HepG2 (cell line): ENCODE data around the gene ACOT13. TPM values are rescaled to one million over a fixed set of nuclear protein-coding genes. Genes with fewer than 3 reads are reported as not detected.
A peak's percentile ranks its signal among the peaks of the same experiment; 100 is the strongest.

Experiments
- ASH2L ChIP-seq: fragments of 300-600, 200-600 bp; sonication (generic); IDR thresholded peaks from 2 replicates; pipeline ENCODE4 v1.7.0; 2017; ENCODE audit warnings: low read depth, mild to moderate bottlenecking, moderate library complexity, mixed read lengths, low read length; ENCODE audit not compliant: insufficient read length
- CEBPG ChIP-seq: IDR thresholded peaks from 2 replicates; pipeline ENCODE4 v1.6.1; 2016
- FOSL1 ChIP-seq: sonication (generic); formaldehyde crosslinking; IDR thresholded peaks from 2 replicates; pipeline ENCODE4 v1.9.0; 2021; ENCODE audit warnings: missing genetic modification reagents, borderline replicate concordance
- FOXK1 ChIP-seq: sonication (generic); formaldehyde crosslinking; IDR thresholded peaks from 2 replicates; pipeline ENCODE4 v1.4.0; 2020; ENCODE audit warnings: low read depth, missing genetic modification reagents, borderline replicate concordance
- IRF2 ChIP-seq: IDR thresholded peaks from 2 replicates; pipeline ENCODE4 v1.6.1; 2018; ENCODE audit warnings: missing genetic modification reagents, missing compliant biosample characterization
- PCBP1 ChIP-seq: fragments of 200-400 bp; formaldehyde crosslinking; IDR thresholded peaks from 2 replicates; pipeline ENCODE4 v1.6.1; 2017; ENCODE audit warnings: mild to moderate bottlenecking, low read depth, low read length, borderline replicate concordance
- PHF5A ChIP-seq: IDR thresholded peaks from one replicate; pipeline ENCODE4 v1.6.1; 2018; ENCODE audit warnings: low read depth, missing genetic modification reagents; ENCODE audit not compliant: unreplicated experiment
- RBM22 ChIP-seq: fragments of 200-400 bp; formaldehyde crosslinking; optimal IDR thresholded peaks from 2 replicates; pipeline ENCODE3; 2017; ENCODE audit warnings: mild to moderate bottlenecking, low read length, moderate library complexity
- TBX2 ChIP-seq: sonication (generic); formaldehyde crosslinking; IDR thresholded peaks from 2 replicates; pipeline ENCODE4 v1.5.0; 2020; ENCODE audit warnings: missing genetic modification reagents, mild to moderate bottlenecking, borderline replicate concordance
- YY1 ChIP-seq: IDR thresholded peaks from 2 replicates; pipeline ENCODE4 v1.6.1; 2011; ENCODE audit warnings: low read length, low read depth, moderate library complexity, mild to moderate bottlenecking; ENCODE audit not compliant: insufficient read depth, insufficient replicate concordance
- ZNF614 ChIP-seq: IDR thresholded peaks from 2 replicates; pipeline ENCODE4 v1.6.1; 2018; ENCODE audit warnings: missing biosample characterization, missing genetic modification reagents, inconsistent platforms, borderline replicate concordance
- polyA plus RNA-seq, 8 experiments: library from polyadenylated mRNA; depleted of rRNA in 3 of 8; stranded (reverse) in 7 of 8; unstranded in 1 of 8; fragments of >200 nt; fragmentation: Illumina TruSeq in 4 of 8; extraction: Trizol in 4 of 8; gene quantifications; 2 replicates each; pipeline versions ENCODE4 v1.2.1 to v1.2.3, GENCODE V29; 2011 to 2016; ENCODE audit warnings: low read depth in 4 of 8, missing spikeins in 1 of 8, mixed read lengths in 1 of 8; ENCODE audit not compliant: insufficient read depth in 1 of 8
- total RNA-seq, 5 experiments: library from RNA; depleted of rRNA; stranded (reverse); fragments of >200 nt; fragmentation: Illumina TruSeq; extraction: Trizol; gene quantifications; 2 replicates each; pipeline ENCODE4 v1.2.3, GENCODE V29; 2016; ENCODE audit warnings: low read depth in 1 of 5
- TF ChIP-seq, protein P1 (sequence below): sonication (generic); formaldehyde crosslinking; IDR thresholded peaks from 2 replicates; pipeline ENCODE4 v1.9.0; 2021; ENCODE audit warnings: missing genetic modification reagents, mild to moderate bottlenecking, borderline replicate concordance
- TF ChIP-seq, protein P2 (sequence below): sonication (generic); formaldehyde crosslinking; IDR thresholded peaks from 2 replicates; pipeline ENCODE4 v1.4.0; 2020; ENCODE audit warnings: missing genetic modification reagents
- TF ChIP-seq, protein P3 (sequence below): sonication (generic); formaldehyde crosslinking; IDR thresholded peaks from 2 replicates; pipeline ENCODE4 v1.4.0; 2020; ENCODE audit warnings: mild to moderate bottlenecking, missing genetic modification reagents, borderline replicate concordance
- TF ChIP-seq, protein P4 (sequence below): sonication (generic); formaldehyde crosslinking; IDR thresholded peaks from 2 replicates; pipeline ENCODE4 v1.4.0; 2020; ENCODE audit warnings: low read depth, missing genetic modification reagents

Gene ACOT13
- total and polyA plus RNA-seq, 2 of the 13 experiments (the other 11 are each of a cell fraction or from before 2014, with no cell fraction given), result 31.5 to 45.1 TPM

DNA sequence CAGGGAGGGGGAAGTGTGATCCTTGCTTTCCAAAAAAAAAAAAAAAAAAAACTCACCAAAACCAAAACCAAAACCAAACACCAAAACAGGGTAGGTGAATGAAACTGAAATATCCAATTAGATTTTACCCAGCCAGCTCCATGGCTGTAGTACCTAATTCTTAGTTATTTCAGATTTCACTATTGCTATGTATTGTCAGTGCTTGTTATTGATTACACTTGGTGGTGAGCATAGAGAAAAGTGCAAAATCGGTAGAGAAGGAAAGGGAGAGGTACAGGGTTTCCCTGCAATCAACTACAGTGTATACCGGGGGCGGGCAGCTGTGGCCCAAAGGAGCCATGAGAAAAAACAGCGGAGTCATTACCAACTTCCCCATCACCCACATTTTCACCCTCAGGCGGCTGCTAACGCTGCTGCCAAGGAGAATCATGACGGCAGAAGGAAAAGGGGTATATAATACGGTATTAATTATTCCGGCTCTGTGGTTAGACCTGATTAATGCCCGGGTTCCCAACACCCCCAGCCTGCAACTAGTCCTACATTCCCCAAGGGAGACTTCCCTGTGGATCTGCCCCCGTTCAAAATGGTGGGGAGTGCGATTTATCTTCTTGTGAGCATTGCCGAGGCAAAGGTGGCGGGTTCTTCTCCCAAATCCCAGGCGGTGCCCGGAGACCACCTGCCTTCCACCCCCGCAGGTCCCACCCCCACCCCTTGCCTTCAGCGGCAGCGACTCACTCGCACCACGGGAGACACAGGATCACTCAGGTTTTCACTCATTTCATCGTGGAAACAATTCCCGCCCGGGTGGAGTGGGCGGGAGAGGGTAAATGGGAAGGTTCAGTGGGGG is 52.5 kb downstream of the ACOT13 start, which contains the start of gene C6orf62 (continued):
- no peak for TF ChIP-seq FOXK1 (CRISPR knock-in tag)
- TF ChIP-seq, protein P1, sequence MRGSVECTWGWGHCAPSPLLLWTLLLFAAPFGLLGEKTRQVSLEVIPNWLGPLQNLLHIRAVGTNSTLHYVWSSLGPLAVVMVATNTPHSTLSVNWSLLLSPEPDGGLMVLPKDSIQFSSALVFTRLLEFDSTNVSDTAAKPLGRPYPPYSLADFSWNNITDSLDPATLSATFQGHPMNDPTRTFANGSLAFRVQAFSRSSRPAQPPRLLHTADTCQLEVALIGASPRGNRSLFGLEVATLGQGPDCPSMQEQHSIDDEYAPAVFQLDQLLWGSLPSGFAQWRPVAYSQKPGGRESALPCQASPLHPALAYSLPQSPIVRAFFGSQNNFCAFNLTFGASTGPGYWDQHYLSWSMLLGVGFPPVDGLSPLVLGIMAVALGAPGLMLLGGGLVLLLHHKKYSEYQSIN, result no peak
- no peak for TF ChIP-seq TBX2 (CRISPR knock-in tag)
- TF ChIP-seq, protein P2, sequence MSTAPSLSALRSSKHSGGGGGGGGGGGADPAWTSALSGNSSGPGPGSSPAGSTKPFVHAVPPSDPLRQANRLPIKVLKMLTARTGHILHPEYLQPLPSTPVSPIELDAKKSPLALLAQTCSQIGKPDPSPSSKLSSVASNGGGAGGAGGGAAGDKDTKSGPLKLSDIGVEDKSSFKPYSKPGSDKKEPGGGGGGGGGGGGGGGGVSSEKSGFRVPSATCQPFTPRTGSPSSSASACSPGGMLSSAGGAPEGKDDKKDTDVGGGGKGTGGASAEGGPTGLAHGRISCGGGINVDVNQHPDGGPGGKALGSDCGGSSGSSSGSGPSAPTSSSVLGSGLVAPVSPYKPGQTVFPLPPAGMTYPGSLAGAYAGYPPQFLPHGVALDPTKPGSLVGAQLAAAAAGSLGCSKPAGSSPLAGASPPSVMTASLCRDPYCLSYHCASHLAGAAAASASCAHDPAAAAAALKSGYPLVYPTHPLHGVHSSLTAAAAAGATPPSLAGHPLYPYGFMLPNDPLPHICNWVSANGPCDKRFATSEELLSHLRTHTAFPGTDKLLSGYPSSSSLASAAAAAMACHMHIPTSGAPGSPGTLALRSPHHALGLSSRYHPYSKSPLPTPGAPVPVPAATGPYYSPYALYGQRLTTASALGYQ (CRISPR knock-in tag), result 0 out of 2 replicates have a peak, but pooled peaks have one; percentile 3
- TF ChIP-seq RBM22, result peak; percentile 41
- TF ChIP-seq, protein P3, sequence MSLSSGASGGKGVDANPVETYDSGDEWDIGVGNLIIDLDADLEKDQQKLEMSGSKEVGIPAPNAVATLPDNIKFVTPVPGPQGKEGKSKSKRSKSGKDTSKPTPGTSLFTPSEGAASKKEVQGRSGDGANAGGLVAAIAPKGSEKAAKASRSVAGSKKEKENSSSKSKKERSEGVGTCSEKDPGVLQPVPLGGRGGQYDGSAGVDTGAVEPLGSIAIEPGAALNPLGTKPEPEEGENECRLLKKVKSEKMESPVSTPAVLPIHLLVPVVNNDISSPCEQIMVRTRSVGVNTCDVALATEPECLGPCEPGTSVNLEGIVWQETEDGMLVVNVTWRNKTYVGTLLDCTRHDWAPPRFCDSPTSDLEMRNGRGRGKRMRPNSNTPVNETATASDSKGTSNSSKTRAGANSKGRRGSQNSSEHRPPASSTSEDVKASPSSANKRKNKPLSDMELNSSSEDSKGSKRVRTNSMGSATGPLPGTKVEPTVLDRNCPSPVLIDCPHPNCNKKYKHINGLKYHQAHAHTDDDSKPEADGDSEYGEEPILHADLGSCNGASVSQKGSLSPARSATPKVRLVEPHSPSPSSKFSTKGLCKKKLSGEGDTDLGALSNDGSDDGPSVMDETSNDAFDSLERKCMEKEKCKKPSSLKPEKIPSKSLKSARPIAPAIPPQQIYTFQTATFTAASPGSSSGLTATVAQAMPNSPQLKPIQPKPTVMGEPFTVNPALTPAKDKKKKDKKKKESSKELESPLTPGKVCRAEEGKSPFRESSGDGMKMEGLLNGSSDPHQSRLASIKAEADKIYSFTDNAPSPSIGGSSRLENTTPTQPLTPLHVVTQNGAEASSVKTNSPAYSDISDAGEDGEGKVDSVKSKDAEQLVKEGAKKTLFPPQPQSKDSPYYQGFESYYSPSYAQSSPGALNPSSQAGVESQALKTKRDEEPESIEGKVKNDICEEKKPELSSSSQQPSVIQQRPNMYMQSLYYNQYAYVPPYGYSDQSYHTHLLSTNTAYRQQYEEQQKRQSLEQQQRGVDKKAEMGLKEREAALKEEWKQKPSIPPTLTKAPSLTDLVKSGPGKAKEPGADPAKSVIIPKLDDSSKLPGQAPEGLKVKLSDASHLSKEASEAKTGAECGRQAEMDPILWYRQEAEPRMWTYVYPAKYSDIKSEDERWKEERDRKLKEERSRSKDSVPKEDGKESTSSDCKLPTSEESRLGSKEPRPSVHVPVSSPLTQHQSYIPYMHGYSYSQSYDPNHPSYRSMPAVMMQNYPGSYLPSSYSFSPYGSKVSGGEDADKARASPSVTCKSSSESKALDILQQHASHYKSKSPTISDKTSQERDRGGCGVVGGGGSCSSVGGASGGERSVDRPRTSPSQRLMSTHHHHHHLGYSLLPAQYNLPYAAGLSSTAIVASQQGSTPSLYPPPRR (CRISPR knock-in tag), result no peak
- 0 out of 2 replicates have a peak, but pooled peaks have one; percentile 15 for TF ChIP-seq PCBP1
- 0 out of 2 replicates have a peak, but pooled peaks have one; percentile 3 for TF ChIP-seq CEBPG (CRISPR knock-in tag)
- TF ChIP-seq YY1, result peak; percentile 30
- TF ChIP-seq ZNF614 (CRISPR knock-in tag), result peak; percentile 38; the same call in 1 of the 2 replicates
- TF ChIP-seq PHF5A (CRISPR knock-in tag), result no peak
- 0 out of 2 replicates have a peak, but pooled peaks have one; percentile 5 for TF ChIP-seq IRF2 (CRISPR knock-in tag)
- no peak for TF ChIP-seq FOSL1
- TF ChIP-seq, protein P4, sequence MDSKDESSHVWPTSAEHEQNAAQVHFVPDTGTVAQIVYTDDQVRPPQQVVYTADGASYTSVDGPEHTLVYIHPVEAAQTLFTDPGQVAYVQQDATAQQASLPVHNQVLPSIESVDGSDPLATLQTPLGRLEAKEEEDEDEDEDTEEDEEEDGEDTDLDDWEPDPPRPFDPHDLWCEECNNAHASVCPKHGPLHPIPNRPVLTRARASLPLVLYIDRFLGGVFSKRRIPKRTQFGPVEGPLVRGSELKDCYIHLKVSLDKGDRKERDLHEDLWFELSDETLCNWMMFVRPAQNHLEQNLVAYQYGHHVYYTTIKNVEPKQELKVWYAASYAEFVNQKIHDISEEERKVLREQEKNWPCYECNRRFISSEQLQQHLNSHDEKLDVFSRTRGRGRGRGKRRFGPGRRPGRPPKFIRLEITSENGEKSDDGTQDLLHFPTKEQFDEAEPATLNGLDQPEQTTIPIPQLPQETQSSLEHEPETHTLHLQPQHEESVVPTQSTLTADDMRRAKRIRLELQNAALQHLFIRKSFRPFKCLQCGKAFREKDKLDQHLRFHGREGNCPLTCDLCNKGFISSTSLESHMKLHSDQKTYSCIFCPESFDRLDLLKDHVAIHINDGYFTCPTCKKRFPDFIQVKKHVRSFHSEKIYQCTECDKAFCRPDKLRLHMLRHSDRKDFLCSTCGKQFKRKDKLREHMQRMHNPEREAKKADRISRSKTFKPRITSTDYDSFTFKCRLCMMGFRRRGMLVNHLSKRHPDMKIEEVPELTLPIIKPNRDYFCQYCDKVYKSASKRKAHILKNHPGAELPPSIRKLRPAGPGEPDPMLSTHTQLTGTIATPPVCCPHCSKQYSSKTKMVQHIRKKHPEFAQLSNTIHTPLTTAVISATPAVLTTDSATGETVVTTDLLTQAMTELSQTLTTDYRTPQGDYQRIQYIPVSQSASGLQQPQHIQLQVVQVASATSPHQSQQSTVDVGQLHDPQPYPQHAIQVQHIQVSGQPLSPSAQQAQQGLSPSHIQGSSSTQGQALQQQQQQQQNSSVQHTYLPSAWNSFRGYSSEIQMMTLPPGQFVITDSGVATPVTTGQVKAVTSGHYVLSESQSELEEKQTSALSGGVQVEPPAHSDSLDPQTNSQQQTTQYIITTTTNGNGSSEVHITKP (CRISPR knock-in tag), result 0 out of 2 replicates have a peak, but pooled peaks have one; percentile 32
- peak; percentile 76 for TF ChIP-seq ASH2L
